Measurements from ENCODE around the gene CARS1. TPM values are rescaled to one million over a fixed set of nuclear protein-coding genes. Genes with fewer than 3 reads are reported as not detected.

Gene CARS1
- total and polyA plus RNA-seq, 2 of the 8 experiments (the other 6 are each of a cell fraction or from before 2014, with no cell fraction given): 44.1 to 100 TPM

- no peak for TF ChIP-seq JUND (IDR thresholded peaks at IDR 0.05; ENCODE audit: low read length)
These were observed 97.1 kb downstream of the CARS1 start (continued) for GRCh38 chr11:2960139-2960538.
